Neural progenitor cell (in vitro differentiated cells): ENCODE data around the gene LYZL4.

ENCODE experiments used
- CTCF ChIP-seq: fragments of 200-600 bp; sonication (generic); IDR thresholded peaks from 2 replicates; pipeline ENCODE4 v1.5.1; 2017; ENCODE audit warnings: antibody characterized with exemption, mild to moderate bottlenecking
- EZH2phosphoT487 ChIP-seq: fragments of 200-600 bp; sonication (generic); IDR thresholded peaks from 2 replicates; pipeline ENCODE4 v1.6.1; 2017; ENCODE audit warnings: antibody characterized with exemption

DNA sequence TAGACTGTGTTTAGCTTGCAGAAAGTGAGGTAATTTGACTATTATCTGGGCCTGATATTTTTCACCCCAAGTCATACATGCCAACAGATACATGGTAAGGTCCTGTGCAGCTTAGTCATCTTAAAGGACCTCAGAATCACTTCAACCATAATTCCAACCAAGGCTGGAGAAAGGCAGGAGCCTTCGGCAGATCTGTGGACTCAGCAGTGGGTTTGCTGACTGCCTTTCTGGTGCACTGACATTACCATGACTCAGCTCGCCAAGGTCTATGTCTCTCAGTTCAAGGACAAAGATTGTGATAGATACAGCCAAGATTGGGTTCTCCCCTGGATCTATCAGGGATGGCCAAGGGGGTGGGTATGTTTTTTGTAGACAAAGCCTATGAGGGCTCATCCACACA lies 32.7 kb downstream of the LYZL4 start:
- no peak for TF ChIP-seq CTCF
- no peak for TF ChIP-seq EZH2phosphoT487
